Coronary artery (tissue), 2 donors: ENCODE results near the gene HIPK2.

Experiments
- DNase-seq: peaks from one replicate; pipeline ENCODE4 v3.0.0-alpha.2; 2017; ENCODE audit warnings: low spot score
- H3K27ac ChIP-seq, 2 donors: fragments of 200-600 bp; sonication (generic); one replicate each; pipeline ENCODE4 v1.5.1; 2016 to 2019
- H3K4me3 ChIP-seq: fragments of 200-600 bp; sonication (generic); 2 replicates; pipeline ENCODE4 v1.5.1; 2016; ENCODE audit warnings: mild to moderate bottlenecking, moderate library complexity
- CTCF ChIP-seq: fragments of 200-600 bp; sonication (generic); IDR thresholded peaks from one replicate; pipeline ENCODE4 v1.5.1; 2019; ENCODE audit warnings: antibody characterized with exemption

The HIPK2 gene

DNA sequence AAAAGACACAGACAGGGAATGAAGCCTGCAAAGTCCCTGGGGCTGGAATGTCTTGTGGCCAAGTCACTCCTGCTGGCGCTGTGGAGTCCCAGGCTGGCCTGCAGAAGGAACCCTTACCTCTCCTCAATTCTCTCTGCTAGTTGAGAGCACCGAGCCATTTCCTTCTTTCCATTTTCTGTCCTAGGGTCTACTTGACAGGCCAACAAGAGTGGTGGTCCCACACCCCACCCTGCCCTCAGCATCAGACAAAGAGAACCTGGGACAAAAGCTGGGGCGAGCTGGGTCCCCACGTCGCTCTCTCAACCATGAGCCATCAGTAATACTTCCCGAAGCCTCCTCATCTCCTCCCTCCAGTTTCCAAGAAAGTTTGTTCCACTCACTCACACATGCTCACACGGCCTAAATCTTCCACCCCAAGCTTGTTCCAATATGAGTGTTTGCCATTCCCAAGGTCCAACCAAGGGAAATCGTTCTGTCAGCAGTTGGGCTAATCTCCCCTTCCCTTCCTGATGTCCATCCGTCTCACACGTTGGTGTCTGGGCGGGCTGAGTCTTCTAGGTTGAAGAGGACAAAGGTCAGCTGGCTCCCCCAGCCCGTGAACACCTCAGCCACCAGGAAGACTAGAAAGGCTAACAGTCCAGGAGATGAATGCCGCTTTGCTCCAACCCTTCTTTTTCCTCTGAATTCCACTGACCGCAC is 210.0 kb downstream of the HIPK2 start:
- no peak overlapping the region for H3K27ac ChIP-seq
- peak; percentile 38 for DNase-seq
- no peak for TF ChIP-seq CTCF

DNA sequence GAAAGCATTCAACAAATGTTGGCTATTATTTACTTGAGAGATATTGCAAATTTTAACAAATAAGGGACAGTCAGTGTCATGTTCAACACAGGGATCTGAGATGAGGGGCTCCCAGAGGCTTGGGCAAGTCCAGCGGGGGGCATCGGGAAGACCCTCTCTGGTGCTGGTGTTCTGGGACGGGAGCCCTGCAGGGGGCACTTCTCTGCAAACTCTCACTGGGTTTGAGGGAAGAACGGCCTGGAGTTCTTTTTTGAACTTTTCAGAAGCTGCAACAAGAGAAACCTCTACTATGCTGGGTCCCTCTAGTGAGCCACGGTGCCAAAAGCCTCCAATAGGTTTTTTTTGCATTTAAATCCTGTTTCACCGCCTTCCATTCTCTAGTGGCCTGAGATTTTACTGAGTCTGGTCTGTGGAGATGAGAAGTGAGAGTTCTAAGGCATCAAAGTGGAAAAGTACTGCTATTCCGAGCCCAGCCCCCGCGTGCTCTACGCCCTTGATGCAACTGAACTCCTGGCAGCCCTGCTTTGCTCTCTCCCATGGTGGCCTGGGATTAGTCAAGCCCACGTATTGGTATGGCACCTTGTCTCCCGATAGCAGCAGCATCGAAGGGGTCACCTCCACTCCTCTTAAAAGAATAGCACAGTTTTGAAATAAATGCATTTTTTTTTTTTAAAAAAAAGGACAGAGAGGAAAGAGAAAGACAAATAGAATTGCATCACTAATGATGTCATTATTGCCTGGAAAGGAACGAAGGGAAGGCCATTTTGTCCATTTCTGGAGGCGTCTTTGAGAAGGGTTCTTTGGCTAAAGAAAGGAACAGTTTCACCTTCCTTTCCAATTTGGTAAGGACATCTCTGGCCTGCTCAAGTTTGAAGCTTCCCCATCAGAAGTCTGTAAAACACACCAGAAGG is 210.8 kb downstream of the HIPK2 start:
- no peak overlapping the region for H3K27ac ChIP-seq
- TF ChIP-seq CTCF, result no peak
- peak; percentile 55 for DNase-seq
- H3K4me3 ChIP-seq, result no peak overlapping the region

More for the DNA sequence above, 210.0 kb downstream of the HIPK2 start:
- no peak overlapping the region for H3K4me3 ChIP-seq

DNA sequence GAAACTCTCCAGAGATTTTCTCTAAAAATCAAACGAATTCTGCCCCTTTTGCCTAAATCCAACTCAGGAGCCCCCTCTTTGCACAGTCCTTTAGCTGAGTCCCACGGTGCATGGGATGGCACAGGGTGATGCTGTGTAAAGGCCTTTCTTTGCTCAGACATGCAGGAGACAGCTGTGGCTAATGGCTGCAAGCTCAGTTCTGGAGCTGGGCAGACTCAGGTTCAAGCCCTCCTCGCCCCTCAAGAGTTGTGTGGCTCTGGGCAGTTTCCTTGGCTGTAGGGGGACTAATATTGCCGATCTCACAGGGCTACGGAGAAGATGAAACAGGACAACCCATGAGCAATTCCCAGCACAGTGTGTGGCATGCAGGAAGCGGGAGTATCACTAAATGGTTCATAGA is 211.7 kb downstream of the HIPK2 start:
- peak; percentile 33 for DNase-seq
- H3K27ac ChIP-seq, result no peak overlapping the region

DNA sequence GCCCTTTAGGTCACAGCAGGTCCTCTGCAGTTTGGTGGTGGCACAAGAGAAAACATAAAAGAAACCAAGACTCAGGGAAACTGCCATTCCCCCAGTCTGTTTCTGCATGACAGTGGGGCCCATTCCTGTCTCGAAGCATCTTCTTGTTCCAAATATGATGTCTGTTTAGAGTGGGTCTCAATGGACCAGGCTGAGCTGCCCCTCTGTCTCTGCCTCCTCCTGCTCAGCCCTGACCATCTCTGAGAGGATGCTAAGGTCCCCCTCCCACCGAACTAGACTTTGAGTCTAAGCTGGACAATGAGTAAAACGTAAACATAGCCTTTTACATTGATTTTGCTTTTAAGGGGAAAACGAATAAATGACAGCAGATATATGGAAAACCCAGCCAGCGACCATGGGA is 213.9 kb downstream of the HIPK2 start:
- H3K4me3 ChIP-seq, result no peak overlapping the region
- DNase-seq, result peak; percentile 53
- no peak for TF ChIP-seq CTCF
- no peak overlapping the region for H3K27ac ChIP-seq

More for the DNA sequence above, 211.7 kb downstream of the HIPK2 start:
- H3K4me3 ChIP-seq, result no peak overlapping the region
- no peak for TF ChIP-seq CTCF

- H3K4me3 ChIP-seq, result no peak overlapping the region
- no peak for TF ChIP-seq CTCF
- DNase-seq, result peak; percentile 68
- H3K27ac ChIP-seq, result no peak overlapping the region
Measured at GRCh38 chr7:139562961-139563565, 214.7 kb downstream of the HIPK2 start.

DNA sequence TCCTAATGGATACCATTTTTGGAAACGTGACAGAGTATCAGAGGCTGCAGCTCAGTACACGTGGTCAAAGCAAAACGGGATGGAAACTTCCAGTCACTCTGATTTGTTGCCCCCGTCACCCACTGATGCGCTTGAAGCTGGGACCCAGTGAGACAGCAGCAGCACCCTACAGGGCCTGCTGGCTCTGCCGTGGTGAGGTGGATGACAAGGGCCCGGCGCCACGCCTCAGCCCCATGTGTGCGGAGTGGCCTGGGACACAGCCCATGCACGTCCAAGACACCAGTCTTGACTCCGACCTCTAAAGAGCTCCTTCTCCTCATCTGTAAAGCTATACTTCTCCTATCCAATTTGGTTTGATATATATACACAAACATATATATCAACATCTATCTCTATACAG is 215.3 kb downstream of the HIPK2 start:
- no peak for TF ChIP-seq CTCF
- peak; percentile 29 for DNase-seq
- Histone ChIP-seq H3K27ac (no peak overlapping the region), H3K4me3 (no peak overlapping the region)
